Measurements from ENCODE around the gene USP53. TPM values are rescaled to one million over a fixed set of nuclear protein-coding genes. Genes with fewer than 3 reads are reported as not detected.
A peak's percentile ranks its signal among the peaks of the same experiment; 100 is the strongest.

USP53 gene
- total and polyA plus RNA-seq, 2 of the 13 experiments (the other 11 are each of a cell fraction or from before 2014, with no cell fraction given), result 5.3 to 8.1 TPM

- peak; percentile 63; the same call in 1 of the 2 replicates for TF ChIP-seq ZBTB3 (CRISPR knock-in tag; IDR thresholded peaks at IDR 0.05; ENCODE audit: borderline replicate concordance, low read depth)
- peak; percentile 30; the same call in 1 of the 2 replicates for TF ChIP-seq ZNF749 (CRISPR knock-in tag; IDR thresholded peaks at IDR 0.05; ENCODE audit: borderline replicate concordance)
- no peak for TF ChIP-seq EED (CRISPR knock-in tag; IDR thresholded peaks at IDR 0.05)
- TF ChIP-seq SRSF1 (optimal IDR thresholded peaks at IDR 0.05; ENCODE audit: low read depth, low read length), result no peak
- TF ChIP-seq CEBPZ (IDR thresholded peaks at IDR 0.05; ENCODE audit: low read length), result no peak
- TF ChIP-seq SOX13 (IDR thresholded peaks at IDR 0.05), result no peak
- TF ChIP-seq SOX13 (CRISPR knock-in tag; conservative IDR thresholded peaks at IDR 0.05 in 1 of 2, IDR thresholded peaks at IDR 0.05 in 1 of 2), result peak in 1 of 2 experiments; percentile 49; a peak in 2 of 4 replicates
- TF ChIP-seq ARID2 (CRISPR knock-in tag; IDR thresholded peaks at IDR 0.05; ENCODE audit: borderline replicate concordance), result peak; percentile 72; the same call in 1 of the 2 replicates
- peak; percentile 75; the same call in 1 of the 2 replicates for TF ChIP-seq REPIN1 (CRISPR knock-in tag; IDR thresholded peaks at IDR 0.05; ENCODE audit: borderline replicate concordance, low read depth)
- TF ChIP-seq FOXK2 (IDR thresholded peaks at IDR 0.05), result peak; percentile 64
- TF ChIP-seq LCORL (IDR thresholded peaks at IDR 0.05), result no peak
- peak; percentile 83 for TF ChIP-seq LCORL (CRISPR knock-in tag; IDR thresholded peaks at IDR 0.05)
- no peak for TF ChIP-seq KAT2B (IDR thresholded peaks at IDR 0.05; ENCODE audit: borderline replicate concordance, low read depth, low read length)
- TF ChIP-seq ZBTB42 (CRISPR knock-in tag; IDR thresholded peaks at IDR 0.05), result 0 out of 2 replicates have a peak, but pooled peaks have one; percentile 45
- peak; percentile 88; the same call in 1 of the 2 replicates for TF ChIP-seq TFDP1 (CRISPR knock-in tag; IDR thresholded peaks at IDR 0.05; ENCODE audit: borderline replicate concordance)
- TF ChIP-seq KDM4B (CRISPR knock-in tag; IDR thresholded peaks at IDR 0.05), result peak; percentile 88
- peak; percentile 81 to 87 for TF ChIP-seq POLR2A (IDR thresholded peaks at IDR 0.05; ENCODE audit: insufficient read depth in 1 of 2, low read depth in 2 of 2, low read length in 2 of 2)
- TF ChIP-seq ZNF362 (CRISPR knock-in tag; IDR thresholded peaks at IDR 0.05; ENCODE audit: borderline replicate concordance), result no peak; the same call in 1 of the 2 replicates
- no peak for TF ChIP-seq REST (IDR thresholded peaks at IDR 0.05; ENCODE audit: borderline replicate concordance in 1 of 2, low read depth in 1 of 2, low read length in 2 of 2)
- peak; percentile 92 for TF ChIP-seq MEF2D (CRISPR knock-in tag; IDR thresholded peaks at IDR 0.05)
These were observed 87.8 kb downstream of the USP53 start (continued) for GRCh38 chr4:119300101-119300978.
